Measurements from ENCODE around the gene DGKE. TPM values are rescaled to one million over a fixed set of nuclear protein-coding genes. Genes with fewer than 3 reads are reported as not detected.

Gene DGKE
- total and polyA plus RNA-seq, 2 of the 13 experiments (the other 11 are each of a cell fraction or from before 2014, with no cell fraction given): 3.2 to 5.3 TPM

DNA sequence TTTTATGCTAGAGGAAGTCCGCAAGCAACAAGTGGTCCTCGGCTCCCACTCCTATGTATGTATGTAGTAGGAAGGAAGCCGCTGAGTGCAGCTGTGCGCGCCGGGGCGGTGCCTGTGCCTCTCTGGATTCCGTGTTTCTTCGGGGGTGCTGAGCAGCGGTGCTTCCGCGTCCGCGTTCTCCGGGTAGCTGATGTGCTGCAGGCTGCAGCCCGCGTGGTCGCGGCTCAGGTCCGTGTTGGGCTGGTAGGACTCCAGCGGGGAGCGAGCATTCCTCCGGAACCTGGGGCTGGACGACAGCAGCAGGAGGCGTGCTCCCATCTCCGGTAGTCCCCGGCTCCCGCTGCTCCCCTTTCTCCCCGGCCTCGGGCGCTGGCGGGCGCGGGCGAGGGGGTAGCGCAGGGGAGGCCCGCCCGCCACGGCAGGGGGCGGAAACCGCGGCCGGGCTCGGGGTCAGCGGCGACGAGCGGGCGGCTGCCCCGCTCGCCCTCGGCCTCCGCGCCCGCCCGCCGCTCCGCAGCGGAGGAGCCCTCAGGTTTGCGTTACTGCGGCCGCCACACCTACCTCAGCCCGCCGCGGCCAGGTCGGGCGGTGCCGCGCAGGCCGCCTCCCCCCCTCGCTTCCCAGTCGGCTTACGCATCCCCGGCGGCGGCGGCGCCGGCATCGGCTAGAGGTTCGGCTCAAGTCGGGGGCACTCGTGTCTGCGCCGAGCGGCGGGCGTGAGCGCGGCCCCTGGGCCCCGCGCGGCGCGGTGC, 718 bp upstream of the DGKE start (continued):
- peak; percentile 14 for TF ChIP-seq YY1 (IDR thresholded peaks at IDR 0.05; ENCODE audit: insufficient read depth, insufficient replicate concordance, low read depth, low read length)
- TF ChIP-seq TEAD3 (CRISPR knock-in tag; optimal IDR thresholded peaks at IDR 0.05; ENCODE audit: borderline replicate concordance): peak; percentile 58
- TF ChIP-seq, protein P1, sequence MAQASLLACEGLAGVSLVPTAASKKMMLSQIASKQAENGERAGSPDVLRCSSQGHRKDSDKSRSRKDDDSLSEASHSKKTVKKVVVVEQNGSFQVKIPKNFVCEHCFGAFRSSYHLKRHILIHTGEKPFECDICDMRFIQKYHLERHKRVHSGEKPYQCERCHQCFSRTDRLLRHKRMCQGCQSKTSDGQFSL (CRISPR knock-in tag; IDR thresholded peaks at IDR 0.05): peak; percentile 85
- TF ChIP-seq, protein P2, sequence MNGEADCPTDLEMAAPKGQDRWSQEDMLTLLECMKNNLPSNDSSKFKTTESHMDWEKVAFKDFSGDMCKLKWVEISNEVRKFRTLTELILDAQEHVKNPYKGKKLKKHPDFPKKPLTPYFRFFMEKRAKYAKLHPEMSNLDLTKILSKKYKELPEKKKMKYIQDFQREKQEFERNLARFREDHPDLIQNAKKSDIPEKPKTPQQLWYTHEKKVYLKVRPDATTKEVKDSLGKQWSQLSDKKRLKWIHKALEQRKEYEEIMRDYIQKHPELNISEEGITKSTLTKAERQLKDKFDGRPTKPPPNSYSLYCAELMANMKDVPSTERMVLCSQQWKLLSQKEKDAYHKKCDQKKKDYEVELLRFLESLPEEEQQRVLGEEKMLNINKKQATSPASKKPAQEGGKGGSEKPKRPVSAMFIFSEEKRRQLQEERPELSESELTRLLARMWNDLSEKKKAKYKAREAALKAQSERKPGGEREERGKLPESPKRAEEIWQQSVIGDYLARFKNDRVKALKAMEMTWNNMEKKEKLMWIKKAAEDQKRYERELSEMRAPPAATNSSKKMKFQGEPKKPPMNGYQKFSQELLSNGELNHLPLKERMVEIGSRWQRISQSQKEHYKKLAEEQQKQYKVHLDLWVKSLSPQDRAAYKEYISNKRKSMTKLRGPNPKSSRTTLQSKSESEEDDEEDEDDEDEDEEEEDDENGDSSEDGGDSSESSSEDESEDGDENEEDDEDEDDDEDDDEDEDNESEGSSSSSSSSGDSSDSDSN (CRISPR knock-in tag; IDR thresholded peaks at IDR 0.05): peak; percentile 83; the same call in 1 of the 2 replicates
- TF ChIP-seq TGIF2 (CRISPR knock-in tag; IDR thresholded peaks at IDR 0.05): peak; percentile 66
- TF ChIP-seq ZNF777 (CRISPR knock-in tag; IDR thresholded peaks at IDR 0.05): peak; percentile 80; the same call in 1 of the 2 replicates
- TF ChIP-seq SMAD1 (CRISPR knock-in tag; IDR thresholded peaks at IDR 0.05; ENCODE audit: borderline replicate concordance, low read depth): peak; percentile 55; the same call in 1 of the 2 replicates
- peak; percentile 47; the same call in 1 of the 2 replicates for TF ChIP-seq HOXA3 (CRISPR knock-in tag; IDR thresholded peaks at IDR 0.05)
- TF ChIP-seq ZMAT3 (CRISPR knock-in tag; conservative IDR thresholded peaks at IDR 0.05): 0 out of 2 replicates have a peak, but pooled peaks have one; percentile 52
- TF ChIP-seq ZSCAN29 (CRISPR knock-in tag; conservative IDR thresholded peaks at IDR 0.05): peak; percentile 93
- no peak; the same call in 1 of the 2 replicates for TF ChIP-seq JDP2 (CRISPR knock-in tag; IDR thresholded peaks at IDR 0.05; ENCODE audit: borderline replicate concordance)
- TF ChIP-seq, protein P3, sequence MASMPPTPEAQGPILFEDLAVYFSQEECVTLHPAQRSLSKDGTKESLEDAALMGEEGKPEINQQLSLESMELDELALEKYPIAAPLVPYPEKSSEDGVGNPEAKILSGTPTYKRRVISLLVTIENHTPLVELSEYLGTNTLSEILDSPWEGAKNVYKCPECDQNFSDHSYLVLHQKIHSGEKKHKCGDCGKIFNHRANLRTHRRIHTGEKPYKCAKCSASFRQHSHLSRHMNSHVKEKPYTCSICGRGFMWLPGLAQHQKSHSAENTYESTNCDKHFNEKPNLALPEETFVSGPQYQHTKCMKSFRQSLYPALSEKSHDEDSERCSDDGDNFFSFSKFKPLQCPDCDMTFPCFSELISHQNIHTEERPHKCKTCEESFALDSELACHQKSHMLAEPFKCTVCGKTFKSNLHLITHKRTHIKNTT (CRISPR knock-in tag; IDR thresholded peaks at IDR 0.05): no peak
- TF ChIP-seq NONO (IDR thresholded peaks at IDR 0.05): no peak
- peak; percentile 48; the same call in 1 of the 2 replicates for TF ChIP-seq NONO (CRISPR knock-in tag; conservative IDR thresholded peaks at IDR 0.05)
- TF ChIP-seq ZNF773 (CRISPR knock-in tag; IDR thresholded peaks at IDR 0.05; ENCODE audit: borderline replicate concordance): 0 out of 2 replicates have a peak, but pooled peaks have one; percentile 43
- TF ChIP-seq KDM2A (CRISPR knock-in tag; IDR thresholded peaks at IDR 0.05; ENCODE audit: borderline replicate concordance, low read depth): peak; percentile 81
- 0 out of 2 replicates have a peak, but pooled peaks have one; percentile 46 for TF ChIP-seq ZNF225 (CRISPR knock-in tag; IDR thresholded peaks at IDR 0.05)
- TF ChIP-seq ELF3 (CRISPR knock-in tag; IDR thresholded peaks at IDR 0.05): peak; percentile 57; the same call in 1 of the 2 replicates
- no peak for TF ChIP-seq EZH2 (conservative IDR thresholded peaks at IDR 0.05; ENCODE audit: low read depth, low read length)
- TF ChIP-seq, protein P4, sequence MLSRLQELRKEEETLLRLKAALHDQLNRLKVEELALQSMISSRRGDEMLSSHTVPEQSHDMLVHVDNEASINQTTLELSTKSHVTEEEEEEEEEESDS (CRISPR knock-in tag; IDR thresholded peaks at IDR 0.05; ENCODE audit: borderline replicate concordance): peak; percentile 22; the same call in 1 of the 2 replicates
- TF ChIP-seq ZNF776 (CRISPR knock-in tag; IDR thresholded peaks at IDR 0.05): peak; percentile 10
- TF ChIP-seq RBFOX2 (IDR thresholded peaks at IDR 0.05; ENCODE audit: low read depth, low read length): peak; percentile 66

Measured in HepG2 (cell line).